IMR-90 (cell line): ENCODE measurements around the gene CMTM8. TPM values are rescaled to one million over a fixed set of nuclear protein-coding genes. Genes with fewer than 3 reads are reported as not detected.

ENCODE experiments used
- ATAC-seq: fragments of 200-7000 bp; cut with Tn5 transposase; 2 replicates; pipeline ENCODE4 v1.9.1; 2020; ENCODE audit warnings: low read depth, mild to moderate bottlenecking, moderate library complexity
- BruUV-seq: library from RNA; stranded (reverse); fragments of 400-500 nt; replicated peaks from 2 replicates; lab custom pipeline; 2021; lab: Mats Ljungman, UMichigan
- CTCF ChIA-PET: fragments of 300-600 bp; formaldehyde crosslinking; extraction: SDS; loops from one replicate; lab custom pipeline; 2021; ENCODE audit warnings: antibody characterized with exemption; lab: Yijun Ruan, JAX
- POLR2A ChIA-PET: fragments of 300-600 bp; sonication (Branson Sonifier 250); formaldehyde crosslinking; loops from one replicate; lab custom pipeline; 2022; ENCODE audit warnings: antibody characterized with exemption; ENCODE audit not compliant: unreplicated experiment; lab: Charles Lee
- DNase-seq: peaks from one replicate; pipeline ENCODE4 v3.0.0; 2013
- H2AFZ ChIP-seq: replicated peaks from 2 replicates; pipeline ENCODE3; 2013; ENCODE audit warnings: low read length, mild to moderate bottlenecking; ENCODE audit not compliant: poor library complexity
- H2AK5ac ChIP-seq: 2 replicates; pipeline ENCODE4 v1.6.1; 2013; ENCODE audit warnings: low read depth, low read length, inconsistent platforms
- H2AK9ac ChIP-seq: replicated peaks from 2 replicates; pipeline ENCODE3; 2013; ENCODE audit warnings: mild to moderate bottlenecking, low read depth, low read length, moderate library complexity; ENCODE audit not compliant: poor library complexity
- H2BK120ac ChIP-seq: 2 replicates; pipeline ENCODE4 v1.6.1; 2013; ENCODE audit warnings: low read depth, low read length, inconsistent platforms
- H2BK15ac ChIP-seq: 3 replicates; pipeline ENCODE4 v1.6.1; 2013; ENCODE audit warnings: low read depth, low read length, inconsistent platforms
- H2BK20ac ChIP-seq: 2 replicates; pipeline ENCODE4 v1.6.1; 2013; ENCODE audit warnings: low read depth, mild to moderate bottlenecking, inconsistent platforms, low read length, moderate library complexity
- H2BK5ac ChIP-seq: 2 replicates; pipeline ENCODE4 v1.6.1; 2013; ENCODE audit warnings: mild to moderate bottlenecking, low read depth, low read length, inconsistent platforms; ENCODE audit not compliant: poor library complexity, severe bottlenecking
- H3K14ac ChIP-seq: replicated peaks from 2 replicates; pipeline ENCODE4 v1.6.1; 2013; ENCODE audit warnings: low read depth, low read length, inconsistent platforms
- H3K18ac ChIP-seq: 2 replicates; pipeline ENCODE4 v1.6.1; 2013; ENCODE audit warnings: low read depth, low read length, control low read depth
- H3K23ac ChIP-seq: 2 replicates; pipeline ENCODE4 v1.6.1; 2013; ENCODE audit warnings: low read depth, low read length, inconsistent platforms
- H3K27ac ChIP-seq: 2 replicates; pipeline ENCODE4 v1.5.1; 2013; ENCODE audit warnings: mild to moderate bottlenecking, control low read depth, low read length; ENCODE audit not compliant: insufficient read depth
- H3K27me3 ChIP-seq: 2 replicates; pipeline ENCODE4 v1.6.1; 2013; ENCODE audit warnings: low read length; ENCODE audit not compliant: control insufficient read depth, insufficient read depth
- H3K36me3 ChIP-seq: 2 replicates; pipeline ENCODE4 v1.6.1; 2013; ENCODE audit warnings: low read length, mixed read lengths; ENCODE audit not compliant: control insufficient read depth, insufficient read depth
- H3K4ac ChIP-seq: 2 replicates; pipeline ENCODE4 v1.6.1; 2013; ENCODE audit warnings: low read depth, low read length, inconsistent platforms
- H3K4me1 ChIP-seq: 2 replicates; pipeline ENCODE4 v1.6.1; 2013; ENCODE audit warnings: low read length, mixed read lengths; ENCODE audit not compliant: control insufficient read depth, insufficient read depth
- H3K4me2 ChIP-seq: 2 replicates; pipeline ENCODE4 v1.6.1; 2013; ENCODE audit warnings: low read depth, mild to moderate bottlenecking, control low read depth, low read length, moderate library complexity
- H3K4me3 ChIP-seq: 2 replicates; pipeline ENCODE4 v1.5.1; 2013; ENCODE audit warnings: low read depth, mild to moderate bottlenecking, control low read depth, low read length, moderate library complexity; ENCODE audit not compliant: insufficient read depth
- H3K56ac ChIP-seq: 2 replicates; pipeline ENCODE4 v1.6.1; 2013; ENCODE audit warnings: low read length, inconsistent platforms; ENCODE audit not compliant: insufficient read depth; ENCODE audit errors: extremely low read depth
- H3K79me1 ChIP-seq, 2 experiments: 2 replicates each; pipeline ENCODE4 v1.6.1; 2013; ENCODE audit warnings: low read length in 2 of 2, inconsistent platforms in 1 of 2, low read depth in 1 of 2
- H3K9ac ChIP-seq: 2 replicates; pipeline ENCODE4 v1.6.1; 2013; ENCODE audit warnings: low read depth, low read length, control low read depth
- H3K9me1 ChIP-seq: 2 replicates; pipeline ENCODE4 v1.6.1; 2013; ENCODE audit warnings: low read length, inconsistent platforms; ENCODE audit not compliant: insufficient read depth
- H3K9me3 ChIP-seq: 2 replicates; pipeline ENCODE4 v1.6.1; 2013; ENCODE audit warnings: low read length; ENCODE audit not compliant: control insufficient read depth, insufficient read depth
- H4K20me1 ChIP-seq: 2 replicates; pipeline ENCODE4 v1.6.1; 2013; ENCODE audit warnings: low read length, inconsistent platforms; ENCODE audit not compliant: insufficient read depth
- H4K5ac ChIP-seq: 2 replicates; pipeline ENCODE4 v1.6.1; 2013; ENCODE audit warnings: mild to moderate bottlenecking, low read depth, low read length, control low read depth
- H4K8ac ChIP-seq, 2 experiments: 2 replicates each; pipeline ENCODE4 v1.6.1; 2013; ENCODE audit warnings: low read depth in 2 of 2, low read length in 2 of 2, control low read depth in 1 of 2, inconsistent platforms in 1 of 2
- H4K91ac ChIP-seq: 2 replicates; pipeline ENCODE4 v1.6.1; 2013; ENCODE audit warnings: low read depth, low read length, inconsistent platforms; ENCODE audit not compliant: insufficient read depth
- BHLHE40 ChIP-seq: fragments of 150-350 bp; IDR thresholded peaks from 2 replicates; pipeline ENCODE4 v1.6.1; 2016; ENCODE audit warnings: mild to moderate bottlenecking, low read depth, low read length
- CEBPB ChIP-seq: IDR thresholded peaks from 2 replicates; pipeline ENCODE4 v1.6.1; 2012; ENCODE audit warnings: low read depth, low read length, improper control_type of control experiment
- CHD1 ChIP-seq: IDR thresholded peaks from 2 replicates; pipeline ENCODE4 v1.6.1; 2012; ENCODE audit warnings: low read depth, low read length, improper control_type of control experiment
- FOS ChIP-seq: fragments of 150-350 bp; IDR thresholded peaks from 2 replicates; pipeline ENCODE4 v1.6.1; 2016; ENCODE audit warnings: low read depth, low read length
- MAFK ChIP-seq: IDR thresholded peaks from 2 replicates; pipeline ENCODE4 v1.6.1; 2012; ENCODE audit warnings: low read depth, low read length, improper control_type of control experiment
- MAZ ChIP-seq: IDR thresholded peaks from 2 replicates; pipeline ENCODE4 v1.6.1; 2012; ENCODE audit warnings: low read depth, mild to moderate bottlenecking, low read length, improper control_type of control experiment, moderate library complexity, borderline replicate concordance
- NFE2L2 ChIP-seq: fragments of 150-350 bp; IDR thresholded peaks from 2 replicates; pipeline ENCODE4 v1.6.1; 2016; ENCODE audit warnings: low read depth, mild to moderate bottlenecking, low read length
- POLR2A ChIP-seq: IDR thresholded peaks from 2 replicates; pipeline ENCODE4 v1.6.1; 2012; ENCODE audit warnings: mild to moderate bottlenecking, low read depth, low read length
- RAD21 ChIP-seq: IDR thresholded peaks from 2 replicates; pipeline ENCODE4 v1.6.1; 2012; ENCODE audit warnings: low read length, improper control_type of control experiment
- RCOR1 ChIP-seq: IDR thresholded peaks from 2 replicates; pipeline ENCODE4 v1.6.1; 2012; ENCODE audit warnings: mild to moderate bottlenecking, low read length, improper control_type of control experiment; ENCODE audit not compliant: insufficient replicate concordance
- SMC3 ChIP-seq: fragments of 150-350 bp; IDR thresholded peaks from 2 replicates; pipeline ENCODE4 v1.6.1; 2016; ENCODE audit warnings: low read depth, mild to moderate bottlenecking, antibody characterized with exemption, low read length, moderate library complexity
- WGBS, 2 experiments: methylation state at CpG; one replicate each; pipeline versions ENCODE4 v1.1.5 to v1.1.7; 2013; ENCODE audit warnings: missing lambda C conversion rate in 2 of 2; ENCODE audit not compliant: insufficient read length in 1 of 2; ENCODE audit errors: extremely low coverage in 2 of 2; 5-methylcytosine and 5-hydroxymethylcytosine counted together
- dilution Hi-C: fragments of 300-500 bp; cut with HindIII; formaldehyde crosslinking; loops from one replicate; pipeline ENCODE4 v1.14.3; 2018; ENCODE audit warnings: low sequenced_read_pairs; ENCODE audit not compliant: unreplicated experiment
- in situ Hi-C: fragments of 300-500 bp; cut with MboI; formaldehyde crosslinking; loops from 3 replicates; pipeline ENCODE4 v1.14.3; 2019; ENCODE audit warnings: low sequenced_read_pairs, inconsistent platforms, mixed read lengths
- intact Hi-C: fragments of 100-400 bp; cut with micrococcal nuclease; formaldehyde crosslinking; loops from 2 replicates; pipeline ENCODE4 v1.10.0; 2022
- polyA plus RNA-seq, 3 experiments: library from polyadenylated mRNA; depleted of rRNA; stranded (reverse); fragments of >200 nt; gene quantifications; 2 replicates each; pipeline ENCODE4 v1.2.3, GENCODE V29; 2012; ENCODE audit warnings: low replicate concordance in 1 of 3
- total RNA-seq: library from RNA; depleted of rRNA; stranded (reverse); fragments of >200 nt; gene quantifications from 2 replicates; pipeline ENCODE4 v1.2.3, GENCODE V29; 2012
- TF ChIP-seq, protein P1 (sequence below): fragments of 150-350 bp; IDR thresholded peaks from 2 replicates; pipeline ENCODE4 v1.6.1; 2016; ENCODE audit warnings: low read depth, mild to moderate bottlenecking, low read length, moderate library complexity, borderline replicate concordance
- TF ChIP-seq, protein P2 (sequence below): fragments of 150-350 bp; IDR thresholded peaks from 2 replicates; pipeline ENCODE4 v1.6.1; 2017; ENCODE audit warnings: mild to moderate bottlenecking, antibody characterized with exemption, low read length, low read depth
- TF ChIP-seq, protein P3 (sequence below): conservative IDR thresholded peaks from 2 replicates; pipeline ENCODE4 v1.5.1; 2012; ENCODE audit warnings: mild to moderate bottlenecking, low read depth, low read length, improper control_type of control experiment

Gene CMTM8
- total and polyA plus RNA-seq, 2 of the 4 experiments (the other 2 are of a cell fraction), result 0.15 TPM; not detected in 1

DNA sequence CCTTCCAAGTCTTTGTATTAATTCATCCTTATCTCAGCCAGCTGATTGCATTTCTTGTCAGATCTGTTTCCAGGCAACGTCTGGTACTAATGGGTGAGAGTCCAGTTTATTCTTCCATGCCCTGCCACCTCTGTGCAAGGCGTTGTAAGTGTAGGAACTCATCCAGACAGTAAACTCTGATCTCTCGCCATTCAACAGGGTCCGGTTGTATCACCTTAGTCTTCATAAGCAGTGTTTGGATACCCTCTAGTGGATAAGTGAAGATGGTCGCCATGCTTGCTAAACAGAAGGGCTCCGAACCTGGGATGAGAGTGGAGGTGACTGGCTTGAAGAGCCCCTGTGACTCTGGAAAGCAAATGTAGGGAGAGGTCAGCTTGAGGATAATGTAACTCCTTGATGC lies 101.6 kb downstream of the CMTM8 start:
- H3K18ac ChIP-seq, result no peak overlapping the region
- H3K4me1 ChIP-seq, result no peaks in the 10 kb centered on the region
- no peaks in the 10 kb centered on the region for H3K9me3 ChIP-seq
- H3K9ac ChIP-seq, result no peak overlapping the region
- H2AK9ac ChIP-seq, result no peak overlapping the region
- BruUV-seq, result no TSS peak
- no peaks in the 10 kb centered on the region for H3K36me3 ChIP-seq
- H4K91ac ChIP-seq, result no peak overlapping the region
- in situ Hi-C loops (no loop called here), dilution Hi-C loops (no loop called here), intact Hi-C loops (loop anchor here (2.0 to 5.0 kb wide), 2 partner anchors 43 to 161 kb away; no protein-coding TSS in a partner anchor)
- no peak overlapping the region for H2AK5ac ChIP-seq
- DNase-seq (peak; percentile 35), ATAC-seq (peak; percentile 62)
- no peaks in the 10 kb centered on the region for H4K20me1 ChIP-seq
- no peak overlapping the region for H3K14ac ChIP-seq
- no peak overlapping the region for H2AFZ ChIP-seq
- H2BK120ac ChIP-seq, result no peak overlapping the region
- H3K9me1 ChIP-seq, result no peaks in the 10 kb centered on the region
- H4K5ac ChIP-seq, result no peak overlapping the region
- H3K23ac ChIP-seq, result no peak overlapping the region
- TF ChIP-seq, protein P1, sequence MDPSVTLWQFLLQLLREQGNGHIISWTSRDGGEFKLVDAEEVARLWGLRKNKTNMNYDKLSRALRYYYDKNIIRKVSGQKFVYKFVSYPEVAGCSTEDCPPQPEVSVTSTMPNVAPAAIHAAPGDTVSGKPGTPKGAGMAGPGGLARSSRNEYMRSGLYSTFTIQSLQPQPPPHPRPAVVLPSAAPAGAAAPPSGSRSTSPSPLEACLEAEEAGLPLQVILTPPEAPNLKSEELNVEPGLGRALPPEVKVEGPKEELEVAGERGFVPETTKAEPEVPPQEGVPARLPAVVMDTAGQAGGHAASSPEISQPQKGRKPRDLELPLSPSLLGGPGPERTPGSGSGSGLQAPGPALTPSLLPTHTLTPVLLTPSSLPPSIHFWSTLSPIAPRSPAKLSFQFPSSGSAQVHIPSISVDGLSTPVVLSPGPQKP, result no peak
- TF ChIP-seq NFE2L2 (no peak), RCOR1 (no peak), RAD21 (peak; percentile 57), CEBPB (no peak), MAZ (no peak), FOS (no peak), BHLHE40 (no peak), SMC3 (no peak), MAFK (no peak), POLR2A (no peak), CHD1 (no peak)
- TF ChIP-seq, protein P2, sequence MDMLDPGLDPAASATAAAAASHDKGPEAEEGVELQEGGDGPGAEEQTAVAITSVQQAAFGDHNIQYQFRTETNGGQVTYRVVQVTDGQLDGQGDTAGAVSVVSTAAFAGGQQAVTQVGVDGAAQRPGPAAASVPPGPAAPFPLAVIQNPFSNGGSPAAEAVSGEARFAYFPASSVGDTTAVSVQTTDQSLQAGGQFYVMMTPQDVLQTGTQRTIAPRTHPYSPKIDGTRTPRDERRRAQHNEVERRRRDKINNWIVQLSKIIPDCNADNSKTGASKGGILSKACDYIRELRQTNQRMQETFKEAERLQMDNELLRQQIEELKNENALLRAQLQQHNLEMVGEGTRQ, result no peak
- TF ChIP-seq, protein P3, sequence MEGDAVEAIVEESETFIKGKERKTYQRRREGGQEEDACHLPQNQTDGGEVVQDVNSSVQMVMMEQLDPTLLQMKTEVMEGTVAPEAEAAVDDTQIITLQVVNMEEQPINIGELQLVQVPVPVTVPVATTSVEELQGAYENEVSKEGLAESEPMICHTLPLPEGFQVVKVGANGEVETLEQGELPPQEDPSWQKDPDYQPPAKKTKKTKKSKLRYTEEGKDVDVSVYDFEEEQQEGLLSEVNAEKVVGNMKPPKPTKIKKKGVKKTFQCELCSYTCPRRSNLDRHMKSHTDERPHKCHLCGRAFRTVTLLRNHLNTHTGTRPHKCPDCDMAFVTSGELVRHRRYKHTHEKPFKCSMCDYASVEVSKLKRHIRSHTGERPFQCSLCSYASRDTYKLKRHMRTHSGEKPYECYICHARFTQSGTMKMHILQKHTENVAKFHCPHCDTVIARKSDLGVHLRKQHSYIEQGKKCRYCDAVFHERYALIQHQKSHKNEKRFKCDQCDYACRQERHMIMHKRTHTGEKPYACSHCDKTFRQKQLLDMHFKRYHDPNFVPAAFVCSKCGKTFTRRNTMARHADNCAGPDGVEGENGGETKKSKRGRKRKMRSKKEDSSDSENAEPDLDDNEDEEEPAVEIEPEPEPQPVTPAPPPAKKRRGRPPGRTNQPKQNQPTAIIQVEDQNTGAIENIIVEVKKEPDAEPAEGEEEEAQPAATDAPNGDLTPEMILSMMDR, result peak; percentile 40
- no peak overlapping the region for H3K4ac ChIP-seq
- H3K56ac ChIP-seq, result no peak overlapping the region
- no peak overlapping the region for H3K27ac ChIP-seq
- H4K8ac ChIP-seq, result no peak overlapping the region
- no peak overlapping the region for H2BK5ac ChIP-seq
- no peak overlapping the region for H2BK20ac ChIP-seq
- peaks cover 13% of the 10 kb centered on the region for H3K27me3 ChIP-seq
- ChIA-PET CTCF (no interaction called here), POLR2A (no interaction called here)
- no peaks in the 10 kb centered on the region for H3K79me1 ChIP-seq
- H3K4me2 ChIP-seq, result no peak overlapping the region
- no peak overlapping the region for H3K4me3 ChIP-seq
- WGBS, 2 experiments, result no CpG with 5 or more reads among the region's 6 CpGs
- no peak overlapping the region for H2BK15ac ChIP-seq
